MM.1S (cell line): ENCODE data around the gene TBC1D16.

ENCODE experiments used
- DNase-seq: peaks from one replicate; pipeline ENCODE4 v3.0.0-alpha.2; 2015
- H2AFZ ChIP-seq: fragments of 300-600 bp; sonication (generic); 2 replicates; pipeline ENCODE4 v1.6.0; 2016; ENCODE audit warnings: antibody characterized with exemption, low read length
- H3F3A ChIP-seq: fragments of 300-600 bp; sonication (generic); 2 replicates; pipeline ENCODE4 v1.6.1; 2016; ENCODE audit warnings: mild to moderate bottlenecking, antibody characterized with exemption, low read length, moderate library complexity, mixed read lengths; ENCODE audit not compliant: insufficient read depth
- H3K27ac ChIP-seq: fragments of 300-600 bp; sonication (generic); 2 replicates; pipeline ENCODE4 v1.5.1; 2016; ENCODE audit warnings: mild to moderate bottlenecking, low read length
- H3K27me3 ChIP-seq: fragments of 300-600 bp; sonication (generic); replicated peaks from 2 replicates; pipeline ENCODE4 v1.6.0; 2016; ENCODE audit warnings: low read length; ENCODE audit not compliant: insufficient read depth
- H3K36me3 ChIP-seq: fragments of 300-600 bp; sonication (generic); replicated peaks from 2 replicates; pipeline ENCODE4 v1.6.1; 2016; ENCODE audit warnings: mild to moderate bottlenecking, low read length, mixed read lengths; ENCODE audit not compliant: insufficient read depth
- H3K4me1 ChIP-seq: fragments of 300-600 bp; sonication (generic); 2 replicates; pipeline ENCODE4 v1.6.1; 2016; ENCODE audit warnings: low read length, mixed read lengths
- H3K4me2 ChIP-seq: fragments of 300-600 bp; sonication (generic); 2 replicates; pipeline ENCODE4 v1.6.0; 2016; ENCODE audit warnings: low read depth, low read length
- H3K4me3 ChIP-seq: fragments of 300-600 bp; sonication (generic); 2 replicates; pipeline ENCODE4 v1.5.1; 2016; ENCODE audit warnings: low read length, mixed read lengths
- H3K79me2 ChIP-seq: fragments of 300-600 bp; sonication (generic); 2 replicates; pipeline ENCODE4 v1.6.1; 2016; ENCODE audit warnings: mixed run types, low read length, mixed read lengths
- H3K9ac ChIP-seq: fragments of 300-600 bp; sonication (generic); 2 replicates; pipeline ENCODE4 v1.6.1; 2016; ENCODE audit warnings: low read length, mixed read lengths
- H3K9me2 ChIP-seq: fragments of 300-600 bp; sonication (generic); replicated peaks from 2 replicates; pipeline ENCODE4 v1.6.1; 2016; ENCODE audit warnings: mild to moderate bottlenecking, low read length, mixed read lengths; ENCODE audit not compliant: insufficient read depth
- H3K9me3 ChIP-seq: fragments of 300-600 bp; sonication (generic); replicated peaks from 2 replicates; pipeline ENCODE4 v1.6.1; 2016; ENCODE audit warnings: mild to moderate bottlenecking, low read length, mixed read lengths; ENCODE audit not compliant: insufficient read depth
- H4K20me1 ChIP-seq: fragments of 300-600 bp; sonication (generic); 2 replicates; pipeline ENCODE4 v1.6.1; 2016; ENCODE audit warnings: mild to moderate bottlenecking, low read length, moderate library complexity, mixed read lengths; ENCODE audit not compliant: insufficient read depth
- EZH2 ChIP-seq: fragments of 300-600 bp; sonication (generic); optimal IDR thresholded peaks from 2 replicates; pipeline ENCODE3; 2017; ENCODE audit warnings: low read depth, mild to moderate bottlenecking, antibody characterized with exemption, low read length, mixed read lengths
- EZH2phosphoT487 ChIP-seq: fragments of 300-600 bp; sonication (generic); IDR thresholded peaks from 2 replicates; pipeline ENCODE4 v1.6.1; 2018; ENCODE audit warnings: antibody characterized with exemption, low read length
- TF ChIP-seq, protein P1 (sequence below): fragments of 300-600 bp; sonication (generic); IDR thresholded peaks from 2 replicates; pipeline ENCODE4 v1.5.1; 2016; ENCODE audit warnings: antibody characterized with exemption, low read length, mixed read lengths

The TBC1D16 gene

GRCh38 chr17:79955691-79956440, 79.8 kb downstream of the TBC1D16 start:
- Histone ChIP-seq H3K79me2 (no peaks in the 10 kb centered on the region), H3K9me3 (no peaks in the 10 kb centered on the region), H3K9me2 (no peaks in the 10 kb centered on the region), H2AFZ (no peak overlapping the region), H4K20me1 (peaks cover 9% of the 10 kb centered on the region), H3K36me3 (no peaks in the 10 kb centered on the region), H3K4me3 (no peak overlapping the region), H3K4me1 (no peaks in the 10 kb centered on the region), H3K4me2 (no peak overlapping the region), H3F3A (no peaks in the 10 kb centered on the region), H3K9ac (no peak overlapping the region), H3K27ac (no peak overlapping the region), H3K27me3 (peaks cover 100% of the 10 kb centered on the region)
- TF ChIP-seq, protein P1, sequence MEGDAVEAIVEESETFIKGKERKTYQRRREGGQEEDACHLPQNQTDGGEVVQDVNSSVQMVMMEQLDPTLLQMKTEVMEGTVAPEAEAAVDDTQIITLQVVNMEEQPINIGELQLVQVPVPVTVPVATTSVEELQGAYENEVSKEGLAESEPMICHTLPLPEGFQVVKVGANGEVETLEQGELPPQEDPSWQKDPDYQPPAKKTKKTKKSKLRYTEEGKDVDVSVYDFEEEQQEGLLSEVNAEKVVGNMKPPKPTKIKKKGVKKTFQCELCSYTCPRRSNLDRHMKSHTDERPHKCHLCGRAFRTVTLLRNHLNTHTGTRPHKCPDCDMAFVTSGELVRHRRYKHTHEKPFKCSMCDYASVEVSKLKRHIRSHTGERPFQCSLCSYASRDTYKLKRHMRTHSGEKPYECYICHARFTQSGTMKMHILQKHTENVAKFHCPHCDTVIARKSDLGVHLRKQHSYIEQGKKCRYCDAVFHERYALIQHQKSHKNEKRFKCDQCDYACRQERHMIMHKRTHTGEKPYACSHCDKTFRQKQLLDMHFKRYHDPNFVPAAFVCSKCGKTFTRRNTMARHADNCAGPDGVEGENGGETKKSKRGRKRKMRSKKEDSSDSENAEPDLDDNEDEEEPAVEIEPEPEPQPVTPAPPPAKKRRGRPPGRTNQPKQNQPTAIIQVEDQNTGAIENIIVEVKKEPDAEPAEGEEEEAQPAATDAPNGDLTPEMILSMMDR = no peak
- TF ChIP-seq EZH2 (no peak), EZH2phosphoT487 (no peak)
- no peak for DNase-seq

GRCh38 chr17:79955167-79955549, 80.5 kb downstream of the TBC1D16 start:
- Histone ChIP-seq H3K4me3 (no peak overlapping the region), H3K27me3 (peaks cover 100% of the 10 kb centered on the region), H3K9me3 (no peaks in the 10 kb centered on the region), H4K20me1 (peaks cover 8% of the 10 kb centered on the region), H3K9ac (no peak overlapping the region), H2AFZ (no peak overlapping the region), H3F3A (no peaks in the 10 kb centered on the region), H3K79me2 (no peaks in the 10 kb centered on the region), H3K4me1 (no peaks in the 10 kb centered on the region), H3K9me2 (no peaks in the 10 kb centered on the region), H3K36me3 (no peaks in the 10 kb centered on the region), H3K4me2 (no peak overlapping the region), H3K27ac (no peak overlapping the region)
- TF ChIP-seq EZH2phosphoT487 (no peak), EZH2 (no peak)
- TF ChIP-seq, protein P1 = no peak
- DNase-seq = no peak

DNA sequence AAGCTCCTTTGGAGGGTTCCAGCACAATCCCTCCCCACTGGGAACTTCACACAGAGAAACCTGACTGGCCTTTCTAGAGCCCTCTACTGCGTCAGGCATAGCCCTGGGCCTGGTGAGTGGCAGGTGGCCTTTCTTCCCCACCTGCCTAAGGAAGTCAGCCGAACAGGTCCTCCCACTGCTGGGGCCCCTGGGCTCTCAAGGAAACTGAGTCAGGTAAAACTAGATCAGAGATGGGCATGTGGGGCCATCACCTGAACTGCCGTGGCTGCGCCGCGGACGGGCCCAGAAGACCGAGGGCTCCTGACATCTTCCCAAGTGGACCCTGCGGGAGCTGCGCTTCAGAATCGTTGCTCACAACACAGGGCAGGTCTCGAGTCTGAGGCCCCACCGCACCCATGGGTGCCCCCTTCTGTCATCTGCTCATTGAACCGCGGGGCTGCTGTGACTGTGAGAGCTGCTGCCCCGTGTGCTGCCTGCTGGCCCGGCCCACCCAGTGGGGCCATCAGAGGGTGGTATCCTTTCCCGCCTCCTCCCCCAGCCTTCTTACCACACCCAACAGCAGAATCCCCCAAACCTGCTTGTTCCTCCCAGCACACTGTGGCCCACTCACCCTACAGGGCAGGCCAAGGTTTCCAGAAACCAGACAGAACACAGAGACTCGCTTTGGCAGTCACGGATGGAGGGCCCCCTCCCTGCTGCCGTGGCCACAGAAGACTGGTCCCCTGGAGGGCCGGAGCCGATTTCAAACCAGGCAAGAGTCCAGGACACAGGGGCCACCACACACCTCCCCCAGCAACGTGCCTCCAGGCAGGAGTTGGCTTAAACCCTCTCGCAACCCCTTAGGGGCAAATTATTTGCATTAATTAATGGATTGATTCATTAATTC, 81.1 kb downstream of the TBC1D16 start:
- Histone ChIP-seq H3F3A (no peaks in the 10 kb centered on the region), H3K4me2 (no peak overlapping the region), H3K9me2 (no peaks in the 10 kb centered on the region), H3K9ac (no peak overlapping the region), H4K20me1 (peaks cover 5% of the 10 kb centered on the region), H3K27ac (no peak overlapping the region), H3K4me3 (no peak overlapping the region), H3K9me3 (no peaks in the 10 kb centered on the region), H2AFZ (no peak overlapping the region), H3K36me3 (no peaks in the 10 kb centered on the region), H3K4me1 (no peaks in the 10 kb centered on the region), H3K27me3 (peaks cover 100% of the 10 kb centered on the region), H3K79me2 (no peaks in the 10 kb centered on the region)
- no peak for DNase-seq
- no peak for TF ChIP-seq EZH2phosphoT487
- TF ChIP-seq EZH2 = no peak
- TF ChIP-seq, protein P1 = no peak
